Transverse colon (tissue), 4 donors: ENCODE measurements around the gene QRFP. TPM values are rescaled to one million over a fixed set of nuclear protein-coding genes. Genes with fewer than 3 reads are reported as not detected.

ENCODE experiments used
- DNase-seq: peaks from one replicate; pipeline ENCODE4 v3.0.0-alpha.2; 2019
- H3K27ac ChIP-seq, 4 donors: fragments of 200-600 bp; sonication (generic); 2 replicates each; pipeline ENCODE4 v1.5.1; 2016 to 2018; ENCODE audit warnings: inconsistent platforms in 4 of 4
- H3K27me3 ChIP-seq: fragments of 200-600 bp; sonication (generic); 2 replicates; pipeline ENCODE4 v1.5.1; 2017; ENCODE audit warnings: inconsistent platforms
- H3K36me3 ChIP-seq, 4 donors: fragments of 200-600 bp; sonication (generic); 2 replicates each; pipeline ENCODE4 v1.5.1; 2017 to 2019; ENCODE audit warnings: inconsistent platforms in 4 of 4
- H3K4me1 ChIP-seq, 4 donors: fragments of 200-600 bp; sonication (generic); 2 replicates each; pipeline ENCODE4 v1.5.1; 2017 to 2020; ENCODE audit warnings: inconsistent platforms in 4 of 4
- H3K4me3 ChIP-seq, 4 donors: fragments of 200-600 bp; sonication (generic); 1 replicate in 1 of 4; 2 replicates in 3 of 4; pipeline versions ENCODE4 v1.5.1 to v1.6.1; 2017 to 2019; ENCODE audit warnings: inconsistent platforms in 4 of 4
- H3K9me3 ChIP-seq, 2 donors: fragments of 200-600 bp; sonication (generic); 2 replicates each; pipeline ENCODE4 v1.5.1; 2017 to 2019; ENCODE audit warnings: inconsistent platforms in 2 of 2
- EP300 ChIP-seq: sonication (generic); formaldehyde crosslinking; IDR thresholded peaks from one replicate; pipeline ENCODE4 v1.6.1; 2017; ENCODE audit warnings: antibody characterized with exemption, low read depth
- POLR2A ChIP-seq: fragments of 450-650 bp; IDR thresholded peaks from one replicate; pipeline ENCODE4 v1.6.1; 2016; ENCODE audit warnings: antibody characterized with exemption, mild to moderate bottlenecking, moderate library complexity
- POLR2AphosphoS5 ChIP-seq, 3 donors: sonication (generic); formaldehyde crosslinking; IDR thresholded peaks; one replicate each; pipeline ENCODE4 v1.6.1; 2016; ENCODE audit warnings: antibody characterized with exemption in 3 of 3
- WGBS, 2 donors: methylation state at CpG; one replicate each; pipeline ENCODE4 v1.1.5; 2018; ENCODE audit warnings: low coverage in 1 of 2; 5-methylcytosine and 5-hydroxymethylcytosine counted together
- in situ Hi-C, 4 donors: fragments of 200-750 bp; cut with MboI; loops; one replicate each; pipeline versions ENCODE4 v1.15.0 to v1.15.1; 2017; ENCODE audit warnings: low sequenced_read_pairs in 3 of 4, low pct_ligation_motif_present in 1 of 4, low pct_unique_long_range_greater_than_20kb in 1 of 4
- intact Hi-C: fragments of 100-400 bp; cut with DNase I; formaldehyde crosslinking; loops from one replicate; pipeline ENCODE4 v1.15.1; 2023; ENCODE audit warnings: low total_unique reads
- total RNA-seq, 4 donors: library from RNA; depleted of rRNA; stranded (reverse); fragments of >200 nt; gene quantifications; one replicate each; pipeline ENCODE4 v1.1.0, GENCODE V29; 2016
- TF ChIP-seq, protein P1 (sequence below), 5 experiments: fragments of 200-600 bp in 3 of 5; fragments of 450-650 bp in 2 of 5; sonication (generic) in 3 of 5; IDR thresholded peaks; 1 replicate in 2 of 5; 2 replicates in 3 of 5; pipeline ENCODE4 v1.5.1; 2016 to 2017; ENCODE audit warnings: antibody characterized with exemption in 5 of 5, inconsistent platforms in 3 of 5, mild to moderate bottlenecking in 2 of 5, moderate library complexity in 1 of 5

The QRFP gene
- total RNA-seq, 4 donors from 2014 or later = not detected

DNA sequence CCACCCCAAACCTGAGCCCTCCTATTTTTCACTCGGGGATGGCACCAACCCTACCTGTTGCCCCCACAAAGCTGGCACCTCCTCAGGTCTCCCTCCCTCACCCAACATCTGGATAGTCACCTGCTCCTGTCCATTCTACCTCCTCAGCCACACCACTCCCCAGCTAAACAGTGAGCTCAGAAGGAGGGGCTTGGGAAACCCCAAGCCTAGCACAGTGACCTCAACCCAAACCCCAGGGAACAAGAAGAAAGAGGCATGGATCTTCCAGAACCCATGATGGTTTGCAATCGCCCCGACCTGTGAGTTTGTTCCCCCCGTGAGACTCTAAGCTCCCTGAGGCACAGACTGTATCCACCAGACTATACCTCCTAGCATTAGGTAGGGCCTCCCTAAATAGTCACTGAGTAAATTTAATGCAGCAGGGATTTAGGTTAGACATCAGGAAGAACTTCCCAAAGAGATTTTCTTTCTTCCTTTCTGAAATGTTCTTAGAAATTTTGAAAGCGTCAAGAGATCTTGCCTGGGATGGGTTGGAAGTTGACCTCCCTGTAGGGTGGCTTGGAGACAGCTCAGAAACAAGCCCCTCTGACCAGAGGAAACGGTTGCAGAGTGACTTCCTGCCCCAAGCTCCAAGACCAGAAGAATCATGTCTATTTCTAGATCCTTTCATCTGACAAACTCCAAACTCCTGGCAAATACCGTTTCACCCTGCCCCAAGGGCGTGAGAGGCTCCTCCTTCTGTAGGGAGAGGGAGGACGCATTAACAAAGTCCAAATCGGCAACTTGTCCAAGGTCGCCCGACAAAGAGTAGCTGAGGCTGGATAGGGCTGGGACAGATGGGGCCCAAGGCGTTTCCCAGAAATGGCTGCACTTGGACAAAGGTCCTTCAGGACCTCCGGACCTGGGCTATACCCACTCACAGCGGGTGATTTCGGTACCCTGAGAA lies 38.4 kb upstream of the QRFP start:
- whole genome bisulfite sequencing, 2 donors = 77 to 80% methylated on average over 1 to 15 of the region's 16 CpGs
- Histone ChIP-seq H3K27ac (no peak overlapping the region), H3K4me3 (no peak overlapping the region), H3K27me3 (peaks cover 87% of the 10 kb centered on the region), H3K4me1 (peaks cover 4 to 31% (median 20%) of the 10 kb centered on the region in 4 donors), H3K9me3 (no peaks in the 10 kb centered on the region), H3K36me3 (no peaks in the 10 kb centered on the region)
- no peak for TF ChIP-seq EP300
- no peak for TF ChIP-seq POLR2A
- TF ChIP-seq POLR2AphosphoS5 (IDR thresholded peaks at IDR 0.05) = no peak
- TF ChIP-seq, protein P1, sequence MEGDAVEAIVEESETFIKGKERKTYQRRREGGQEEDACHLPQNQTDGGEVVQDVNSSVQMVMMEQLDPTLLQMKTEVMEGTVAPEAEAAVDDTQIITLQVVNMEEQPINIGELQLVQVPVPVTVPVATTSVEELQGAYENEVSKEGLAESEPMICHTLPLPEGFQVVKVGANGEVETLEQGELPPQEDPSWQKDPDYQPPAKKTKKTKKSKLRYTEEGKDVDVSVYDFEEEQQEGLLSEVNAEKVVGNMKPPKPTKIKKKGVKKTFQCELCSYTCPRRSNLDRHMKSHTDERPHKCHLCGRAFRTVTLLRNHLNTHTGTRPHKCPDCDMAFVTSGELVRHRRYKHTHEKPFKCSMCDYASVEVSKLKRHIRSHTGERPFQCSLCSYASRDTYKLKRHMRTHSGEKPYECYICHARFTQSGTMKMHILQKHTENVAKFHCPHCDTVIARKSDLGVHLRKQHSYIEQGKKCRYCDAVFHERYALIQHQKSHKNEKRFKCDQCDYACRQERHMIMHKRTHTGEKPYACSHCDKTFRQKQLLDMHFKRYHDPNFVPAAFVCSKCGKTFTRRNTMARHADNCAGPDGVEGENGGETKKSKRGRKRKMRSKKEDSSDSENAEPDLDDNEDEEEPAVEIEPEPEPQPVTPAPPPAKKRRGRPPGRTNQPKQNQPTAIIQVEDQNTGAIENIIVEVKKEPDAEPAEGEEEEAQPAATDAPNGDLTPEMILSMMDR (IDR thresholded peaks at IDR 0.05) = no peak
- in situ Hi-C loops = no loop called here
- intact Hi-C loops = no loop called here
- DNase-seq = no peak

DNA sequence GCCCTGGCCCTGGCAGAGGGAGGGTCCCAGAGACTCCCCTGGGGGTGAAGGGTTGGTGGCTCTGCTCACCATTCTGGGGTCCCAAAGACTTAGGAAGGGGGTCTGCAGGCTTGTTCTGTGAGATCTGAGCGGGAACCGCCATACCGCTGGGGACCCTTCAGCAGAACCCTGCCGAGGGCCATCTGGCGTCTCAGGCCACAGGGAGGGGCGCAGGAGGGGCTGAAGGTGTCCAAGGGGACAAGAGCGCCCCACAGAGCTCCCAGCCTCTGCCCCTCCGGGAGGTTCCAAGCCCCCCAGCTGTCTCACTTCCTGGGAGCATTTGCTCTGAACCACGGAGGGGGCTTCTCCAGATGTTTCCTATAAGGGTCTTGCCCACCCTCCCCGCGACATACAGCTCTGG lies 37.6 kb upstream of the QRFP start:
- in situ Hi-C loops (no loop called here), intact Hi-C loops (no loop called here)
- Histone ChIP-seq H3K27ac (no peak overlapping the region), H3K27me3 (peaks cover 79% of the 10 kb centered on the region), H3K36me3 (no peaks in the 10 kb centered on the region), H3K4me1 (peaks cover 4 to 24% (median 13%) of the 10 kb centered on the region in 4 donors), H3K9me3 (no peaks in the 10 kb centered on the region), H3K4me3 (no peak overlapping the region)
- DNase-seq = no peak
- TF ChIP-seq POLR2AphosphoS5 (IDR thresholded peaks at IDR 0.05) = no peak
- no peak for TF ChIP-seq POLR2A
- no peak for TF ChIP-seq EP300
- TF ChIP-seq, protein P1 (IDR thresholded peaks at IDR 0.05) = no peak
- WGBS, 2 donors = 56% methylated on average over 6 of the region's 11 CpGs; no CpG with 5 or more reads in 1 of the 2 donors

DNA sequence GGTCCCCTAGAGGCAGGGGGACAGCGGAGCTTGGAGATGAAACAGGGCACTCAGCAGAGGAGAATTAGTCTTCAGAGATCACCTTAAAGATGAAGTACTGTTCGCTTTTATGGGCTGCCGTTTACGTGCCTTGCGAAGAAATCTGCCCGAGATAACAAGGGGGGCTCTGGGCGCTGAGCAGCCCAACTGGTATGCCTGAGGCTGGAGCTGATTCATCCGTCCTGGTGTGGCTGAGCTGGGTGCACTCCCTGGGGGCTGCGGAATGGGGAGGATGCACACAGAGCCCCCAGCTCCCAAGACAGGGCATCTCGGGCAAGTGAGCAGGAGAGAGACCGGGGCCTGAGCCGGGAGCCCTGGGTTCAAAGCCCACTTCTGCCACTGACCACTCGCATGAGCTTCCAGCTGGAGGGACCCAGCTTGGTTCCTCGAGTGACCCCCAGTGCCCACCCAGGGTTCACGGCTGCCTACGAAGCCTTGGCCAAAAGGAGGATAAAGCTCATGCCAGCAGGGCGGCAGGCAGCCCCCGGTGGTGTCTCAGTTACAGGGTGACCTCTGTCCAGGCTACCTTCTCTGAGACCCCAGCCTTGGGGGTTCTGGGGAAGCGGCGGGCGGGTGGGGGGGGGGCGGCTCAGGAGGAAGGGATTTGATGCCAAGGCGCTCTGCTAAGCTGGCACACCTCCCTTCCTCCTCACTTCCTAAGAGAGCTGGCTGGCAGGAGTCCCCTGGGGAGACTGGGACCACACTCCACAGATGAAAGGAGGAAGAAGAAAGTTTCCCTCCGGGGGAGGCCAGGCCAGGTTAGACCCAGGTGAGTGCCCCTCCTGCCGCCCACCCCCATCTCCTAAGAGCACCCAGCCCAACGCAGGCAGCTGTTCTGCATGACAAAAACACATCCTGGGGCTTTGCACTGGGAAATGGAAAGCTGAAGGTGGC lies 36.8 kb upstream of the QRFP start:
- DNase-seq = no peak
- H3K4me1 ChIP-seq = peaks cover 4 to 23% (median 11%) of the 10 kb centered on the region in 4 donors
- H3K27me3 ChIP-seq = peaks cover 72% of the 10 kb centered on the region
- in situ Hi-C loops (no loop called here), intact Hi-C loops (loop anchor here (1.0 kb wide), 1 partner anchor 71 kb away; no protein-coding TSS in a partner anchor)
- no peaks in the 10 kb centered on the region for H3K9me3 ChIP-seq
- TF ChIP-seq, protein P1 (IDR thresholded peaks at IDR 0.05) = no peak
- TF ChIP-seq POLR2A (no peak), EP300 (no peak), POLR2AphosphoS5 (IDR thresholded peaks at IDR 0.05) (no peak)
- WGBS, 2 donors = 48 to 71% methylated on average over 5 to 23 of the region's 26 CpGs
- no peaks in the 10 kb centered on the region for H3K36me3 ChIP-seq
- H3K4me3 ChIP-seq = no peak overlapping the region
- H3K27ac ChIP-seq = no peak overlapping the region
